PC-9 (cell line): ENCODE results near the gene NUDC.

Experiments used
- CTCF ChIP-seq: fragments of 200-600 bp; sonication (generic); conservative IDR thresholded peaks from 2 replicates; pipeline ENCODE4 v1.6.1; 2017; ENCODE audit warnings: mixed run types, antibody characterized with exemption, mild to moderate bottlenecking, moderate library complexity
- EZH2 ChIP-seq: fragments of 200-600 bp; sonication (generic); IDR thresholded peaks from 2 replicates; pipeline ENCODE4 v1.8.0; 2017; ENCODE audit warnings: antibody characterized with exemption, low read depth

- TF ChIP-seq CTCF, result no peak
- TF ChIP-seq EZH2, result no peak
Observed at GRCh38 chr1:26910343-26911160, 11.0 kb upstream of the NUDC start.
